Kidney (tissue), 14 donors: ENCODE results near the gene ACADS. TPM values are rescaled to one million over a fixed set of nuclear protein-coding genes. Genes with fewer than 3 reads are reported as not detected.

Experiments used
- DNase-seq, 5 donors: peaks; one replicate each; pipeline ENCODE4 v3.0.0-alpha.2; 2013 to 2020
- FAIRE-seq: peaks from 2 replicates; lab custom pipeline; 2012; peaks lifted over from hg19 to GRCh38; lab: Jason Lieb, UNC
- H3K27ac ChIP-seq, 2 donors: one replicate each; pipeline ENCODE4 v1.7.0; 2013; ENCODE audit warnings: low read depth in 2 of 2, low read length in 2 of 2, inconsistent platforms in 1 of 2
- H3K27me3 ChIP-seq: one replicate; pipeline ENCODE4 v1.7.1; 2013; ENCODE audit warnings: low read length, inconsistent platforms; ENCODE audit not compliant: control insufficient read depth, insufficient read depth
- H3K36me3 ChIP-seq, 3 donors: one replicate each; pipeline versions ENCODE4 v1.7.0 to v1.7.1; 2013; ENCODE audit warnings: low read length in 3 of 3, control low read depth in 1 of 3, inconsistent platforms in 1 of 3; ENCODE audit not compliant: insufficient read depth in 3 of 3, control insufficient read depth in 2 of 3
- H3K4me1 ChIP-seq, 3 donors: one replicate each; pipeline versions ENCODE4 v1.7.0 to v1.7.1; 2013; ENCODE audit warnings: low read length in 3 of 3, inconsistent platforms in 1 of 3, low read depth in 1 of 3; ENCODE audit not compliant: control insufficient read depth in 2 of 3, insufficient read depth in 2 of 3
- H3K4me3 ChIP-seq, 3 donors: one replicate each; pipeline versions ENCODE4 v1.7.0 to v1.8.1; 2013; ENCODE audit warnings: low read length in 3 of 3, control low read depth in 1 of 3, inconsistent platforms in 1 of 3
- H3K9ac ChIP-seq, 3 donors: one replicate each; pipeline versions ENCODE4 v1.7.0 to v1.7.1; 2013; ENCODE audit warnings: low read length in 3 of 3, control low read depth in 1 of 3, inconsistent platforms in 1 of 3
- H3K9me3 ChIP-seq, 3 donors: one replicate each; pipeline versions ENCODE4 v1.7.0 to v1.7.1; 2013; ENCODE audit warnings: low read length in 3 of 3, control low read depth in 1 of 3, inconsistent platforms in 1 of 3; ENCODE audit not compliant: control insufficient read depth in 2 of 3, insufficient read depth in 1 of 3
- intact Hi-C: fragments of 100-400 bp; cut with DNase I; formaldehyde crosslinking; loops from one replicate; pipeline ENCODE4 v1.11.1; 2022
- polyA plus RNA-seq: library from polyadenylated mRNA; stranded (reverse); fragments of 350-450 nt; fragmentation: Illumina TruSeq; extraction: RNeasy Lipid Tissue Mini Kit (QIAGEN cat#74804); gene quantifications from one replicate; pipeline ENCODE4 v1.2.3, GENCODE V29; 2014; ENCODE audit warnings: low read depth, low replicate concordance; ENCODE audit not compliant: insufficient read depth
- total RNA-seq: library from RNA; stranded (reverse); fragmentation: NEBNext Ultra II Directional; extraction: Animal tissue kit (Norgen Biotek cat#: 25700); gene quantifications from one replicate; pipeline ENCODE4 v1.2.1, GENCODE V29; 2021
- TF ChIP-seq, protein P1 (sequence below): IDR thresholded peaks from 3 replicates; pipeline ENCODE4 v1.5.1; 2012; ENCODE audit warnings: mild to moderate bottlenecking, moderate library complexity, borderline replicate concordance; ENCODE audit not compliant: insufficient read depth; ENCODE audit errors: extremely low read depth
- donor health status: control.
- donor health status: control.
- donor health status: control.
- donor health status: control.
- donor health status: control.
- donor health status: DM: yes; HTN: yes; CAD: no.
- donor health status: Normal renal cell carcinoma (clear cell type).

Gene ACADS
- total and polyA plus RNA-seq, 2 donors from 2014 or later: 24.4 to 133 TPM

DNA sequence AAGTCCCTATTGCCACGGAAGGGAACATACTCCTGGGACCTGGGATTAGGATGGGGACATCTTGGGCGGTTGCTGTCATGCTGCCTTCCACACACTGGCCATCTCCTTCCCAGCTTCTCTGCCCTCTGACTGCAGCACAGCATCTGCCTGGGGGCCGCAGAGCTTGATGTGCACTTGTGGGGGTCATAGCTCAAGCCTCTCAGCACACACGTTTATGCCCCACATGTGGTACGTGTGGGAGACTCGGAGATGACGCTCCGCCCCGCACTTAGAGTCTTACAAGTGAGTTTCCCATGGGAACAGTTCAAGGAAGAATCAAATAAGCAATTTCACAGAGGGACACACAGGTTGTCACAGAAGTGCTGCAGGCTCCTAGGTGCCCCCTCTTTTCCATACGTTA, 8.6 kb downstream of the ACADS start:
- Histone ChIP-seq H3K4me1 (no peaks in the 10 kb centered on the region), H3K9me3 (no peaks in the 10 kb centered on the region), H3K4me3 (no peak overlapping the region), H3K36me3 (peaks cover 0 to 8% (median 0%) of the 10 kb centered on the region in 3 donors), H3K27me3 (no peaks in the 10 kb centered on the region), H3K9ac (no peak overlapping the region), H3K27ac (no peak overlapping the region)
- FAIRE-seq (no peak), DNase-seq (no peak)
- TF ChIP-seq, protein P1, sequence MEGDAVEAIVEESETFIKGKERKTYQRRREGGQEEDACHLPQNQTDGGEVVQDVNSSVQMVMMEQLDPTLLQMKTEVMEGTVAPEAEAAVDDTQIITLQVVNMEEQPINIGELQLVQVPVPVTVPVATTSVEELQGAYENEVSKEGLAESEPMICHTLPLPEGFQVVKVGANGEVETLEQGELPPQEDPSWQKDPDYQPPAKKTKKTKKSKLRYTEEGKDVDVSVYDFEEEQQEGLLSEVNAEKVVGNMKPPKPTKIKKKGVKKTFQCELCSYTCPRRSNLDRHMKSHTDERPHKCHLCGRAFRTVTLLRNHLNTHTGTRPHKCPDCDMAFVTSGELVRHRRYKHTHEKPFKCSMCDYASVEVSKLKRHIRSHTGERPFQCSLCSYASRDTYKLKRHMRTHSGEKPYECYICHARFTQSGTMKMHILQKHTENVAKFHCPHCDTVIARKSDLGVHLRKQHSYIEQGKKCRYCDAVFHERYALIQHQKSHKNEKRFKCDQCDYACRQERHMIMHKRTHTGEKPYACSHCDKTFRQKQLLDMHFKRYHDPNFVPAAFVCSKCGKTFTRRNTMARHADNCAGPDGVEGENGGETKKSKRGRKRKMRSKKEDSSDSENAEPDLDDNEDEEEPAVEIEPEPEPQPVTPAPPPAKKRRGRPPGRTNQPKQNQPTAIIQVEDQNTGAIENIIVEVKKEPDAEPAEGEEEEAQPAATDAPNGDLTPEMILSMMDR: no peak
- intact Hi-C loops: loop anchor here (10.0 kb wide), 1 partner anchor 241 kb away; the partner anchor contains the start of gene HNF1A

DNA sequence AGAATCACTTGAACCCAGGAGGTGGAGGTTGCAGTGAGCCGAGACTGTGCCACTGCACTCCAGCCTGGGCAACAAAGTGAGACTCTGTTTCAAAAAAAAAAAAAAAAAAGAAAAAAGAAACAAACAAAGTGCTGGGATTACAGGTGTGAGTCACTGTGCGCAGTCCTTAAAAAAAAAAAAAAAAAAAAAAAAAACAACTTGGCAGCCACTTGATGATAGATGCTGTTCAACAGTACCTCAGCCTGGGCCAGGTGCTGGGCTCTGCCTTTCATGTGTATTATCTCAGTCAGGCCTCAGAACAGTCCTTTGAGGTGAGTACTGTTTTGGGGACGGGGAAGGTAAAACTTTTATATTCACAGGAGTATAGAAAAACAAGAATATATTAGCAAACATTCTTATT, 9.6 kb downstream of the ACADS start:
- TF ChIP-seq, protein P1: no peak
- Histone ChIP-seq H3K9ac (no peak overlapping the region), H3K27ac (no peak overlapping the region), H3K4me3 (no peak overlapping the region), H3K36me3 (peaks cover 0 to 8% (median 0%) of the 10 kb centered on the region in 3 donors), H3K9me3 (no peaks in the 10 kb centered on the region), H3K4me1 (no peaks in the 10 kb centered on the region), H3K27me3 (no peaks in the 10 kb centered on the region)
- FAIRE-seq (no peak), DNase-seq (no peak)
- intact Hi-C loops: loop anchor here (10.0 kb wide), 1 partner anchor 240 kb away; the partner anchor contains the start of gene HNF1A

DNA sequence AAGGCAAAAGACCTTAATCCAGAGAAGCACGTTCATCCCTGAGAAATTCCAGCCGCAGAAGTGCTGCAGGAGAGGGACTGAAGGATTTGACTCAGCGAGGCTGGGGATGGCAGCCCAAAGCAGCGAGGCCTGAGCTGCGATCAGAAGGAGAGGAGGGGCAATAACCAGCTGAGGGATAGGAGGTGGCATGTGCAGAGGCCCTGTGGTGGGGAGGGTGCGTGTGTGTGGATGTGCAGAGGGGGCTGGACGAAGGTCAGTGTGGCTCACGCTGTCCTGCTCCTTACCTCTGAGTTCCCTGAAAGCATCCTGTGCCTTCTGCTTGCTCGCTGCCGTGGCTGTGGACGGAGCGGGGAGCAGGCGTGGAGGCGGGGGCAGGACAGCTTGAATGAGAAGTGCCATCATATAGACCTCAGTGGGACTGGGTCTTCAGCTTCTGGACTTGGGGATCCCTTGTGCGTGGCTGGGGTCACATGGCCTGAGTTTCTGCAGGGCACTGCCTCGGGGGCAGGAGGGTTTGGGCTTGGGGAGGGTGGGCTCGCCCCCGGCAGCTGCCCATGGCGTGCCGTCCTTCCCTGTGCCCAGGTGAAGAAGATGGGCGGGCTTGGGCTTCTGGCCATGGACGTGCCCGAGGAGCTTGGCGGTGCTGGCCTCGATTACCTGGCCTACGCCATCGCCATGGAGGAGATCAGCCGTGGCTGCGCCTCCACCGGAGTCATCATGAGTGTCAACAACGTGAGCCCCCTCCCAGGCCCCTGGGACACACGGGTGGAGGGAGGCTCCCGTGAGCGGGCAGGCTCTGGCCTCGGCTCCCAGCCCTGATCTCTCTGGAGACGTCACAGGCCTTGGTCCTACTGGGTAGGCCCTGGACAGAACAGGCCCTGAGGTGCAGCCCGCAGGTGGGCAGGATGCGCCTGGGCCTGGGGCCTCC, 11.0 kb downstream of the ACADS start:
- TF ChIP-seq, protein P1: no peak
- H3K9me3 ChIP-seq: no peaks in the 10 kb centered on the region
- H3K36me3 ChIP-seq: peaks cover 0 to 2% (median 0%) of the 10 kb centered on the region in 3 donors
- H3K9ac ChIP-seq: no peak overlapping the region
- no peak for FAIRE-seq
- no peak overlapping the region for H3K27ac ChIP-seq
- no peak overlapping the region for H3K4me3 ChIP-seq
- no peak for DNase-seq
- intact Hi-C loops: loop anchor here (10.0 kb wide), 1 partner anchor 238 kb away; the partner anchor contains the start of gene HNF1A
- no peaks in the 10 kb centered on the region for H3K4me1 ChIP-seq
- no peaks in the 10 kb centered on the region for H3K27me3 ChIP-seq
